Measurements from ENCODE around the gene VPS11. TPM values are rescaled to one million over a fixed set of nuclear protein-coding genes. Genes with fewer than 3 reads are reported as not detected.

Gene VPS11
- total and polyA plus RNA-seq, 2 experiments from 2014 or later: 11.5 to 13.4 TPM

DNA sequence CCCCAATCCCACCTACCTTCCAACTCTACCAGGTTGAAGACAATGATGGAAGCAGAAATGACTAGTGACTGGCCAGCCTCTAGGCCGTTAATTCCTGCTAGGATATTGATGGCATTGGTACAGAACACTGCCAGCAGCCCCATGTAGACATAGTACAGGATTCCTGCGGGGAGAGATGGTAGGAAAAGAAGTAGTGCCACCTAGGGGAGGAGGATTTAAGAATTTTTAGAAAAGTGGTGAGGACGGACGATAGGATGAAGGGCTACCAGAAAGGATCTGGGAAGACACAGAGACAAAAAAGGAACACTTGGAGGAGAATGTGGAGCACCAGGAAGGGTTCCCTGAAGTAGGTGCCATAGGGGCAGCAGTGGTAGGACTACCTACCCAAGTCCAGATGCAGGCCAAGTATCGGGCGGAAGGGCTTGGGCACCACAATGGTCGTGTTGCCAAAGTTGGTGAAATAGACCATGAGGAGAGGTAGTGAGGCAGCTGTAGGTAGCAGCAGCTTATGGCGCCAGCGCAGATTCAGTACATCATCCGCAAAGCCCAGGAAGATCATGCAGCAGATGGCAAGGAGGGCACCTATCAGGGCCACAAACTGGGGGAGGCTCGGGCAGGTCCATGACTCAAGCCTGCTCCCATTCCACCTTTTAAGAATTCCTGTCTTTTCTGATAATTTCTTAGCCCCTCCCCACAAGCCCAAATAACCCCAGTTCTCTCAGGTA is 32.8 kb downstream of the VPS11 start:
- H3K27me3 ChIP-seq (ENCODE audit: insufficient read depth): no peaks in the 10 kb centered on the region
- peaks cover 15% of the 10 kb centered on the region for H3K79me2 ChIP-seq (replicated peaks; ENCODE audit: insufficient read depth)
- Mint-ChIP-seq H3K4me1 (peaks cover 16% of the 10 kb centered on the region), H3K4me3 (peak overlapping the region; percentile 80), H3K27me3 (ENCODE audit: insufficient read depth, low read depth, poor library complexity) (peaks cover 12% of the 10 kb centered on the region), H3K27ac (peak overlapping the region; percentile 99; the same call in 1 of the 2 replicates), H3K36me3 (ENCODE audit: low read depth) (peaks cover 28% of the 10 kb centered on the region), H3K9me3 (no peaks in the 10 kb centered on the region)
- no peak for TF ChIP-seq NANOG (IDR thresholded peaks at IDR 0.05; ENCODE audit: borderline replicate concordance)
- TF ChIP-seq, protein P1, sequence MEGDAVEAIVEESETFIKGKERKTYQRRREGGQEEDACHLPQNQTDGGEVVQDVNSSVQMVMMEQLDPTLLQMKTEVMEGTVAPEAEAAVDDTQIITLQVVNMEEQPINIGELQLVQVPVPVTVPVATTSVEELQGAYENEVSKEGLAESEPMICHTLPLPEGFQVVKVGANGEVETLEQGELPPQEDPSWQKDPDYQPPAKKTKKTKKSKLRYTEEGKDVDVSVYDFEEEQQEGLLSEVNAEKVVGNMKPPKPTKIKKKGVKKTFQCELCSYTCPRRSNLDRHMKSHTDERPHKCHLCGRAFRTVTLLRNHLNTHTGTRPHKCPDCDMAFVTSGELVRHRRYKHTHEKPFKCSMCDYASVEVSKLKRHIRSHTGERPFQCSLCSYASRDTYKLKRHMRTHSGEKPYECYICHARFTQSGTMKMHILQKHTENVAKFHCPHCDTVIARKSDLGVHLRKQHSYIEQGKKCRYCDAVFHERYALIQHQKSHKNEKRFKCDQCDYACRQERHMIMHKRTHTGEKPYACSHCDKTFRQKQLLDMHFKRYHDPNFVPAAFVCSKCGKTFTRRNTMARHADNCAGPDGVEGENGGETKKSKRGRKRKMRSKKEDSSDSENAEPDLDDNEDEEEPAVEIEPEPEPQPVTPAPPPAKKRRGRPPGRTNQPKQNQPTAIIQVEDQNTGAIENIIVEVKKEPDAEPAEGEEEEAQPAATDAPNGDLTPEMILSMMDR (conservative IDR thresholded peaks at IDR 0.05; ENCODE audit: low read depth in 2 of 2): peak; percentile 55 to 62
- H3K36me3 ChIP-seq (ENCODE audit: insufficient read depth): peaks cover 14% of the 10 kb centered on the region
- DNase-seq (ENCODE audit: low spot score): peak; percentile 61
- H3F3A ChIP-seq (replicated peaks; ENCODE audit: low read depth): peaks cover 35% of the 10 kb centered on the region
- 0 out of 3 replicates have a peak, but pooled peaks have one; percentile 0 for ATAC-seq
- peak overlapping the region; percentile 90 for H3K27ac ChIP-seq (ENCODE audit: low read depth)
- H2AFZ ChIP-seq: peak overlapping the region; percentile 89; the same call in 1 of the 2 replicates
- peak overlapping the region; percentile 100 for H3K4me2 ChIP-seq
- H3K9me2 ChIP-seq (ENCODE audit: insufficient read depth): no peaks in the 10 kb centered on the region
- peaks cover 22% of the 10 kb centered on the region for H3K4me1 ChIP-seq (ENCODE audit: insufficient read depth)
- H3K4me3 ChIP-seq: peak overlapping the region; percentile 98
- no peaks in the 10 kb centered on the region for H4K20me1 ChIP-seq (replicated peaks; ENCODE audit: insufficient read depth)

- ATAC-seq (peak; percentile 58), DNase-seq (ENCODE audit: low spot score) (peak; percentile 76)
- Mint-ChIP-seq H3K27me3 (ENCODE audit: insufficient read depth, low read depth, poor library complexity) (peaks cover 8% of the 10 kb centered on the region), H3K4me1 (peaks cover 20% of the 10 kb centered on the region), H3K4me3 (peak overlapping the region; percentile 80), H3K27ac (peak overlapping the region; percentile 99), H3K36me3 (ENCODE audit: low read depth) (peaks cover 28% of the 10 kb centered on the region), H3K9me3 (no peaks in the 10 kb centered on the region)
- Histone ChIP-seq H3K4me2 (peak overlapping the region; percentile 100), H3K79me2 (replicated peaks; ENCODE audit: insufficient read depth) (peaks cover 15% of the 10 kb centered on the region), H2AFZ (peak overlapping the region; percentile 89), H3F3A (replicated peaks; ENCODE audit: low read depth) (peaks cover 35% of the 10 kb centered on the region), H3K9me2 (ENCODE audit: insufficient read depth) (no peaks in the 10 kb centered on the region), H3K27ac (ENCODE audit: low read depth) (peak overlapping the region; percentile 90), H3K4me1 (ENCODE audit: insufficient read depth) (peaks cover 24% of the 10 kb centered on the region), H4K20me1 (replicated peaks; ENCODE audit: insufficient read depth) (no peaks in the 10 kb centered on the region), H3K4me3 (peak overlapping the region; percentile 98), H3K36me3 (ENCODE audit: insufficient read depth) (peaks cover 14% of the 10 kb centered on the region), H3K27me3 (ENCODE audit: insufficient read depth) (no peaks in the 10 kb centered on the region)
- TF ChIP-seq EZH2 (IDR thresholded peaks at IDR 0.05; ENCODE audit: low read depth, unreplicated experiment) (no peak), ZNF462 (CRISPR knock-in tag; IDR thresholded peaks at IDR 0.05) (no peak), POLR2AphosphoS5 (IDR thresholded peaks at IDR 0.05; ENCODE audit: low read depth) (peak; percentile 53; the same call in 1 of the 2 replicates), EZH2phosphoT487 (IDR thresholded peaks at IDR 0.05; ENCODE audit: unreplicated experiment) (no peak), ZNF114 (CRISPR knock-in tag; IDR thresholded peaks at IDR 0.05) (no peak), NANOG (IDR thresholded peaks at IDR 0.05; ENCODE audit: borderline replicate concordance) (no peak)
Observed at GRCh38 chr11:119100994-119101758, 33.6 kb downstream of the VPS11 start.

Measured in GM23338 (cell line).